ENCODE results near the gene DIS3L2. TPM values are rescaled to one million over a fixed set of nuclear protein-coding genes. Genes with fewer than 3 reads are reported as not detected.
A peak's percentile ranks its signal among the peaks of the same experiment; 100 is the strongest.

DIS3L2 gene
- polyA plus RNA-seq, 1 experiment: 8.2 TPM

DNA sequence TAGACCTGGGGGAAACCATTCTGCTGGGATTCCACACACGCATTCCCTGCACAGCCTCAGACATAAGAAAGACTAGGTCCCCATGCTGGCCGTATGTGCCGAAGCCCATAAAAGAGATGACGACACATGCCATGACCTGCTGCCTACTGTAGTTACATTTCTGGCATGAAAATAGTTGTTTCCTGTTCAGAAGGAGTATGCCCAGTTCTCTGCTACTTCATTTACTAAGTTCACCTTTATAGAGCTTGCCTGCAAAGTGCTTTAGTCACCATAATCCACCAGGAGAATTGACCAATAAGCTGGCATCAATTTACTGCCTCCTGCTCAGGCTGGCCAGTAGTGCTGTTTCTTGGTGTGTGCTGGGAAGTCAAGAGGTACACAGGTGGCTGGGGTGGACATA, 266.8 kb downstream of the DIS3L2 start:
- TF ChIP-seq, protein P1, sequence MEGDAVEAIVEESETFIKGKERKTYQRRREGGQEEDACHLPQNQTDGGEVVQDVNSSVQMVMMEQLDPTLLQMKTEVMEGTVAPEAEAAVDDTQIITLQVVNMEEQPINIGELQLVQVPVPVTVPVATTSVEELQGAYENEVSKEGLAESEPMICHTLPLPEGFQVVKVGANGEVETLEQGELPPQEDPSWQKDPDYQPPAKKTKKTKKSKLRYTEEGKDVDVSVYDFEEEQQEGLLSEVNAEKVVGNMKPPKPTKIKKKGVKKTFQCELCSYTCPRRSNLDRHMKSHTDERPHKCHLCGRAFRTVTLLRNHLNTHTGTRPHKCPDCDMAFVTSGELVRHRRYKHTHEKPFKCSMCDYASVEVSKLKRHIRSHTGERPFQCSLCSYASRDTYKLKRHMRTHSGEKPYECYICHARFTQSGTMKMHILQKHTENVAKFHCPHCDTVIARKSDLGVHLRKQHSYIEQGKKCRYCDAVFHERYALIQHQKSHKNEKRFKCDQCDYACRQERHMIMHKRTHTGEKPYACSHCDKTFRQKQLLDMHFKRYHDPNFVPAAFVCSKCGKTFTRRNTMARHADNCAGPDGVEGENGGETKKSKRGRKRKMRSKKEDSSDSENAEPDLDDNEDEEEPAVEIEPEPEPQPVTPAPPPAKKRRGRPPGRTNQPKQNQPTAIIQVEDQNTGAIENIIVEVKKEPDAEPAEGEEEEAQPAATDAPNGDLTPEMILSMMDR (IDR thresholded peaks at IDR 0.05; ENCODE audit: low read depth, low read length): no peak
- Histone ChIP-seq H3K4me3 (ENCODE audit: low read depth, low read length) (no peak overlapping the region), H3K9me3 (ENCODE audit: control insufficient read depth, insufficient read depth, low read length) (no peaks in the 10 kb centered on the region), H3K27me3 (ENCODE audit: control insufficient read depth, insufficient read depth, low read length) (no peaks in the 10 kb centered on the region), H3K27ac (ENCODE audit: low read depth, low read length) (no peak overlapping the region)
- ChIA-PET CTCF (no interaction called here), POLR2A (no interaction called here)
- DNase-seq (ENCODE audit: low read depth, low spot score): no peak

DNA sequence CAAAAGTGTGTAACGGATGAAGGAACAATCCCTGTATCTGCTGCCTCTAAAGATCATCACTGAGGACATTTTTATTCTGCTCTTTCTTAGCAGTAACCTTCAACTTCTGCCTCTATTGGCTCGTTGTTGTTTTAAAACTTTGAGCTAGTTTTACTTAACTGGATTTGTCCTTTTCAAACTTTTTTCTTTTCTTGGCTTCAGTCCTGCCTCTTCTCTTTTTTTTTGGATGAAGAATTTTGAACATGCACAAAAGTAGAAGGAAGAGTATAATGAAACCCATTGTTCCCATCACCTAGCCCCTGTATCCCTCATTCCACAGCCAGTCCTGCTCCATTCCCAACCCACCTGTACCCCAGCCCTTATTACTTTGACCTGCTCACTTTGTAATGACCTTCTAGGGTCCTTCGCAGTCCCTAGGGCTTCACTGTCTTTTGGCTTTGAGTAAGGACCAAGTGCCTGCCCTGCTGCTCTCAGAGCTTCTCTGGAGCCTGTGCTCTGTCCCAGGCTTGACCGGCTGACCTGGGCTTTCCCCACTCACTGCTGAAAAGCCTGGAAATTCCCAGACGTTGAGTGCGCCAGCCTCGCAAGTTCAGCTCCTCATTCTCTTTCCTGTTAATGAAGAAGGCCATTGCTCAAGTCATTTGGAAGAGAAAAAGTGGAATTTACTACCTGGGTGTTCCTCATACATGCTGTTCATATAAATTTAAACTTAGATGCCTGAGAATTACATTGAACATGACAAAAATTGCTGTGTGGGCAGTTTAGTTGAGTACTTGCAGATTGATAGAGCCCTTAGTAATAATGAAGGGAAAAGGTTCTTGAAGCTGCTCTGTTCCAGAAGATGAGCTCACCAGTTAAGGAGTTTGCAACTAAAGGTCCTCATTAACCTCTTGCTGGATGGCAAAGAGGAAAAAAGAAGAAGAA, 267.7 kb downstream of the DIS3L2 start:
- H3K9me3 ChIP-seq (ENCODE audit: control insufficient read depth, insufficient read depth, low read length): no peaks in the 10 kb centered on the region
- CTCF ChIA-PET: interaction anchor here (0.6 to 1.2 kb wide), 3 partner anchors 70 to 304 kb away, joined by 3 read pairs; no protein-coding TSS in a partner anchor
- H3K27me3 ChIP-seq (ENCODE audit: control insufficient read depth, insufficient read depth, low read length): no peaks in the 10 kb centered on the region
- POLR2A ChIA-PET: no interaction called here
- H3K4me3 ChIP-seq (ENCODE audit: low read depth, low read length): no peak overlapping the region
- TF ChIP-seq, protein P1 (IDR thresholded peaks at IDR 0.05; ENCODE audit: low read depth, low read length): no peak
- no peak overlapping the region for H3K27ac ChIP-seq (ENCODE audit: low read depth, low read length)
- DNase-seq (ENCODE audit: low read depth, low spot score): no peak

DNA sequence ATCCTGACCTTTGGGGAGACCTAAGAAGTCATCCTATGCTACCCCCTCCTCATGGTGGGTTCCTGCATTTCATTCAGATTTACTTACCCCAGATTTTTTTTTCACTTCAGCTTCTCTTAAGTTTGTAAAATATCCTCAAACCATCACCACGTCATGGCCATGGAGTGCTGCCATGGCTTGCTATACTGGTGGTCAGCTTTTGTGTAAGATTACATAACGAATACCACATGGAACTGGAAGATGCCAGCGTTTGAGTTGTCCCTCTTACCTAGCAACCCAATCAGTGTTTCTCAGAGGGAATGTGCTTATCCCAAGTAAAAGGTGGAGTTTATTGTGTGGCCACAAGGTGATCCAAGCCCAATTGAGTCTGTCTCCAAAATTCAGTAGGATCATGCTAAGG, 268.4 kb downstream of the DIS3L2 start:
- DNase-seq (ENCODE audit: low read depth, low spot score): no peak
- Histone ChIP-seq H3K27me3 (ENCODE audit: control insufficient read depth, insufficient read depth, low read length) (no peaks in the 10 kb centered on the region), H3K9me3 (ENCODE audit: control insufficient read depth, insufficient read depth, low read length) (no peaks in the 10 kb centered on the region), H3K27ac (ENCODE audit: low read depth, low read length) (no peak overlapping the region), H3K4me3 (ENCODE audit: low read depth, low read length) (no peak overlapping the region)
- POLR2A ChIA-PET: no interaction called here
- TF ChIP-seq, protein P1 (IDR thresholded peaks at IDR 0.05; ENCODE audit: low read depth, low read length): no peak
- CTCF ChIA-PET: interaction anchor here (0.7 to 1.2 kb wide), 2 partner anchors 303 to 305 kb away, joined by 3 read pairs; no protein-coding TSS in a partner anchor

DNA sequence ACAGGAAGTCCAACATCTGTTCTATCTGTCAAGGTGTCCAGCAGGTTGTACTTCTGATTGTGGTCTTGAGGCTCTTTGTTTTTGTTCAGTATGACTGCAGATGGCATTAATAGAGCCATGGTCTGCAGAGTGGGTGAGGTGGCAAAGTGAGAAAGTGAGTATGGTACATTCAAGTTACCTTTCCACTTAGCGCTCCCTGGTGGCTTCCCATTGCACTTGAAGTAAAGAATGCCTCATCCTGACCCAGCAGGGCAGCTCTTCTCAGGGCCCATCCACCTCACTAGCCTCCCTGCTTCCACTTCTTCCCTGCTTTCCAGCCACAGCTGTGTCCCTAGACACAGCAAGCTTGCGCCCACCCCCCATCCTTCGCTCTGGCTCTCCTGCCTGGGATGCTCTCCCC, 269.0 kb downstream of the DIS3L2 start:
- TF ChIP-seq, protein P1 (IDR thresholded peaks at IDR 0.05; ENCODE audit: low read depth, low read length): peak; percentile 17; the same call in 1 of the 2 replicates
- Histone ChIP-seq H3K9me3 (ENCODE audit: control insufficient read depth, insufficient read depth, low read length) (no peaks in the 10 kb centered on the region), H3K27ac (ENCODE audit: low read depth, low read length) (no peak overlapping the region), H3K27me3 (ENCODE audit: control insufficient read depth, insufficient read depth, low read length) (no peaks in the 10 kb centered on the region), H3K4me3 (ENCODE audit: low read depth, low read length) (no peak overlapping the region)
- POLR2A ChIA-PET: no interaction called here
- CTCF ChIA-PET: interaction anchor here (1.2 kb wide), 1 partner anchor 305 kb away, joined by 3 read pairs; no protein-coding TSS in a partner anchor
- no peak for DNase-seq (ENCODE audit: low read depth, low spot score)

DNA sequence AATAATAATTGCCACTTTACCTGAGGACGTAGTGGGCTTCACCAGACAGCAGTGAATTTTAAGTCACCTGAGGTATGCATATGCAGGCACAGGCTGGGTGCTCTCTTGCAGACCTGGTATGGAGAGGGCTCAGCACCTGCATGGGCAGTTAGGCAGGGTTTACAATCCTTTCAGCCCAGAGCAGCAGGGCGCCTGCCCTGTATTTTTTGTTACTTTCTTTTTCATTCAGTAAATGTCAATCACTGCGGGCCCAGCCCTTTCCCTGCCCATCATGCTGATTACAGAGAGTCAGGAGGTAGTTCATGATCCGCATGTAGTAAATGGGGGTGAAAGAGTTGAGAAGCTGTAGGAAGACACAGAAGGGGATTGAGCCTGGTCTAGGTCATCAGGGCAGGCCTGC, 270.0 kb downstream of the DIS3L2 start:
- ChIA-PET POLR2A (no interaction called here), CTCF (interaction anchor here (0.6 kb wide), 1 partner anchor 17 kb away, joined by 5 read pairs; no protein-coding TSS in a partner anchor)
- Histone ChIP-seq H3K27ac (ENCODE audit: low read depth, low read length) (no peak overlapping the region), H3K27me3 (ENCODE audit: control insufficient read depth, insufficient read depth, low read length) (no peaks in the 10 kb centered on the region), H3K4me3 (ENCODE audit: low read depth, low read length) (no peak overlapping the region), H3K9me3 (ENCODE audit: control insufficient read depth, insufficient read depth, low read length) (no peaks in the 10 kb centered on the region)
- no peak for DNase-seq (ENCODE audit: low read depth, low spot score)
- TF ChIP-seq, protein P1 (IDR thresholded peaks at IDR 0.05; ENCODE audit: low read depth, low read length): no peak

Data from AG04450 (cell line).